H1 (cell line): ENCODE data around the gene KNCN.

Experiments used
- ATF3 ChIP-seq: IDR thresholded peaks from 2 replicates; pipeline ENCODE4 v1.6.1; 2011; ENCODE audit warnings: low read depth, mild to moderate bottlenecking, low read length; ENCODE audit not compliant: insufficient read depth
- CTCF ChIP-seq, 3 experiments: IDR thresholded peaks; 1 replicate in 2 of 3; 2 replicates in 1 of 3; pipeline versions ENCODE4 v1.5.1 to v1.6.1; 2011; ENCODE audit warnings: low read length in 3 of 3, mild to moderate bottlenecking in 3 of 3, inconsistent platforms in 2 of 3, low read depth in 1 of 3, moderate library complexity in 1 of 3; ENCODE audit not compliant: insufficient read depth in 1 of 3; ENCODE audit errors: control extremely low read depth in 1 of 3
- FOSL1 ChIP-seq: IDR thresholded peaks from 2 replicates; pipeline ENCODE4 v1.6.1; 2011; ENCODE audit warnings: mild to moderate bottlenecking, low read depth, low read length, moderate library complexity; ENCODE audit not compliant: insufficient read depth
- JUN ChIP-seq: IDR thresholded peaks from 2 replicates; pipeline ENCODE4 v1.6.1; 2011; ENCODE audit warnings: low read depth, mild to moderate bottlenecking, improper control_type of control experiment, low read length
- KDM5A ChIP-seq: fragments of 200-600 bp; IDR thresholded peaks from 2 replicates; pipeline ENCODE4 v1.7.1; 2012; ENCODE audit warnings: mild to moderate bottlenecking, low read length, inconsistent platforms, mixed read lengths
- MAX ChIP-seq: IDR thresholded peaks from 2 replicates; pipeline ENCODE4 v1.6.1; 2012; ENCODE audit warnings: inconsistent platforms
- RAD21 ChIP-seq, 2 experiments: IDR thresholded peaks in 1 of 2; conservative IDR thresholded peaks in 1 of 2; 2 replicates each; pipeline ENCODE4 v1.6.1; 2011; ENCODE audit warnings: low read depth in 2 of 2, low read length in 2 of 2, improper control_type of control experiment in 1 of 2, inconsistent platforms in 1 of 2, mild to moderate bottlenecking in 1 of 2, moderate library complexity in 1 of 2
- TAF1 ChIP-seq: IDR thresholded peaks from 2 replicates; pipeline ENCODE4 v1.6.1; 2011; ENCODE audit warnings: mild to moderate bottlenecking, low read depth, low read length
- TEAD4 ChIP-seq: IDR thresholded peaks from 2 replicates; pipeline ENCODE4 v1.6.1; 2012; ENCODE audit warnings: low read depth, low read length, inconsistent platforms, mixed read lengths

GRCh38 chr1:46512792-46513190 is 38.7 kb downstream of the KNCN start:
- TF ChIP-seq ATF3 (no peak), JUN (no peak), TAF1 (no peak), CTCF (IDR thresholded peaks at IDR 0.05; ENCODE audit: control extremely low read depth in 1 of 3, insufficient read depth in 1 of 3, low read depth in 1 of 3, low read length in 3 of 3) (no peak), MAX (no peak), TEAD4 (no peak), FOSL1 (no peak), RAD21 (IDR thresholded peaks at IDR 0.05 in 1 of 2, conservative IDR thresholded peaks at IDR 0.05 in 1 of 2; ENCODE audit: low read depth in 2 of 2, low read length in 2 of 2) (no peak), KDM5A (no peak)
